K562 (cell line): ENCODE results near the gene DMAC2. TPM values are rescaled to one million over a fixed set of nuclear protein-coding genes. Genes with fewer than 3 reads are reported as not detected.

ENCODE experiments used
- ATAC-seq: fragments of 200-7000 bp; cut with Tn5 transposase; 3 replicates; pipeline ENCODE4 v1.9.1; 2020; ENCODE audit warnings: moderate library complexity
- BruUV-seq: library from RNA; stranded (reverse); fragments of 400-500 nt; replicated peaks from 2 replicates; lab custom pipeline; 2021; lab: Mats Ljungman, UMichigan
- CTCF ChIA-PET: fragments of 300-600 bp; formaldehyde crosslinking; extraction: SDS; loops from one replicate; lab custom pipeline; 2021; ENCODE audit warnings: low intra/inter-chr PET ratio; lab: Yijun Ruan, JAX
- POLR2A ChIA-PET: fragments of 300-600, 350-650 bp; sonication (Branson Sonifier 250); formaldehyde crosslinking; extraction: SDS; loops from one replicate; lab custom pipeline; 2021; ENCODE audit warnings: antibody characterized with exemption, inconsistent platforms; lab: Yijun Ruan, JAX
- DNase-seq, 4 experiments: peaks; one replicate each; pipeline versions ENCODE4 v3.0.0 to v3.0.0-alpha.2; 2011 to 2018; ENCODE audit warnings: low spot score in 3 of 4, mixed read lengths in 3 of 4; ENCODE audit errors: extremely low read depth in 1 of 4
- FAIRE-seq: peaks from 2 replicates; lab custom pipeline; 2011; peaks lifted over from hg19 to GRCh38; lab: Jason Lieb, UNC
- H2AFZ ChIP-seq: 2 replicates; pipeline ENCODE4 v1.6.0; 2011; ENCODE audit warnings: low read depth, low read length, control low read depth, inconsistent platforms
- H3K27ac ChIP-seq: fragments of 200-600 bp; 3 replicates; pipeline ENCODE4 v1.8.0; 2011; ENCODE audit warnings: low read depth, mild to moderate bottlenecking, control low read depth, inconsistent platforms, low read length, moderate library complexity, mixed read lengths; ENCODE audit errors: extremely low read depth
- H3K27me3 ChIP-seq, 2 experiments: fragments of 300-600 bp in 1 of 2; 2 replicates in 1 of 2; 3 replicates in 1 of 2; pipeline versions ENCODE4 v1.6.0 to v1.8.0; 2011; ENCODE audit warnings: inconsistent platforms in 2 of 2, low read length in 2 of 2, mild to moderate bottlenecking in 1 of 2, mixed read lengths in 1 of 2, moderate library complexity in 1 of 2; ENCODE audit not compliant: control insufficient read depth in 2 of 2, insufficient read depth in 2 of 2
- H3K36me3 ChIP-seq: fragments of 300-600 bp; 3 replicates; pipeline ENCODE4 v1.8.0; 2011; ENCODE audit warnings: mild to moderate bottlenecking, low read length, inconsistent platforms; ENCODE audit not compliant: control insufficient read depth, insufficient read depth
- H3K4me1 ChIP-seq, 2 experiments: fragments of 200-600 bp in 1 of 2; replicated peaks in 1 of 2; 2 replicates in 1 of 2; 3 replicates in 1 of 2; pipeline versions ENCODE4 v1.5.1 to v1.8.0; 2011; ENCODE audit warnings: inconsistent platforms in 2 of 2, low read length in 2 of 2, mild to moderate bottlenecking in 1 of 2, mixed read lengths in 1 of 2, moderate library complexity in 1 of 2; ENCODE audit not compliant: control insufficient read depth in 2 of 2, insufficient read depth in 2 of 2
- H3K4me2 ChIP-seq: 2 replicates; pipeline ENCODE4 v1.6.1; 2011; ENCODE audit warnings: low read length, control low read depth, inconsistent platforms, mixed read lengths; ENCODE audit not compliant: insufficient read depth
- H3K4me3 ChIP-seq: fragments of 200-600 bp; sonication (generic), shearing (Covaris generic); 2 replicates; pipeline ENCODE4 v1.5.1; 2016; ENCODE audit warnings: control low read depth, inconsistent platforms
- H3K79me2 ChIP-seq: fragments of 200-600 bp; 3 replicates; pipeline ENCODE4 v1.8.0; 2011; ENCODE audit warnings: low read length, inconsistent platforms; ENCODE audit not compliant: control insufficient read depth, insufficient read depth
- H3K9ac ChIP-seq, 2 experiments: 2 replicates each; pipeline versions ENCODE4 v1.6.0 to v1.6.1; 2011; ENCODE audit warnings: low read depth in 2 of 2, low read length in 2 of 2, control low read depth in 1 of 2, inconsistent platforms in 1 of 2, mild to moderate bottlenecking in 1 of 2, mixed read lengths in 1 of 2; ENCODE audit not compliant: insufficient read depth in 1 of 2
- H3K9me1 ChIP-seq: one replicate; pipeline ENCODE4 v1.6.0; 2011; ENCODE audit warnings: inconsistent platforms, mild to moderate bottlenecking, low read length, moderate library complexity; ENCODE audit not compliant: control insufficient read depth, insufficient read depth
- H3K9me3 ChIP-seq: replicated peaks from 2 replicates; pipeline ENCODE4 v1.5.1; 2011; ENCODE audit warnings: low read depth, low read length, inconsistent platforms; ENCODE audit not compliant: control insufficient read depth, insufficient read depth
- H4K20me1 ChIP-seq: replicated peaks from 2 replicates; pipeline ENCODE4 v1.6.1; 2011; ENCODE audit warnings: low read length, inconsistent platforms, mixed read lengths; ENCODE audit not compliant: control insufficient read depth, insufficient read depth
- GTF3C2 ChIP-seq: IDR thresholded peaks from 3 replicates; pipeline ENCODE4 v1.6.1; 2011; ENCODE audit warnings: borderline replicate concordance, mild to moderate bottlenecking, moderate library complexity; ENCODE audit not compliant: insufficient read length; ENCODE audit errors: extremely low read depth
- ID3 ChIP-seq, 2 experiments: fragments of 250-450 bp in 1 of 2; fragments of 450-650 bp in 1 of 2; sonication (Bioruptor Pico) in 1 of 2; IDR thresholded peaks; 2 replicates each; pipeline versions ENCODE4 v1.6.1 to v1.8.0; 2016 to 2021; ENCODE audit warnings: mild to moderate bottlenecking in 2 of 2, moderate library complexity in 2 of 2, missing compliant biosample characterization in 1 of 2, missing genetic modification characterization in 1 of 2
- KAT7 ChIP-seq: sonication (generic); formaldehyde crosslinking; IDR thresholded peaks from 2 replicates; pipeline ENCODE4 v1.8.0; 2022; ENCODE audit warnings: missing genetic modification reagents, mild to moderate bottlenecking, borderline replicate concordance
- MAZ ChIP-seq, 2 experiments: fragments of 450-650 bp in 1 of 2; sonication (generic) in 1 of 2; formaldehyde crosslinking; IDR thresholded peaks in 1 of 2; conservative IDR thresholded peaks in 1 of 2; 2 replicates each; pipeline versions ENCODE4 v1.4.0 to v1.5.0; 2020; ENCODE audit warnings: mild to moderate bottlenecking in 1 of 2, missing genetic modification reagents in 1 of 2
- NR3C1 ChIP-seq: sonication (generic); formaldehyde crosslinking; IDR thresholded peaks from 2 replicates; pipeline ENCODE4 v1.8.1; 2022; ENCODE audit warnings: missing genetic modification reagents
- RFX1 ChIP-seq: fragments of 450-650 bp; IDR thresholded peaks from 2 replicates; pipeline ENCODE4 v1.6.1; 2016; ENCODE audit warnings: mild to moderate bottlenecking, moderate library complexity
- SUPT5H ChIP-seq: fragments of 450-650 bp; IDR thresholded peaks from 2 replicates; pipeline ENCODE4 v1.6.1; 2016
- ZBTB11 ChIP-seq, 3 experiments: fragments of 200-800 bp in 1 of 3; fragments of 250-450 bp in 1 of 3; fragments of 450-650 bp in 1 of 3; sonication (Bioruptor Pico) in 1 of 3; sonication (Bioruptor generic) in 1 of 3; formaldehyde crosslinking in 1 of 3; IDR thresholded peaks; 2 replicates each; pipeline versions ENCODE4 v1.6.1 to v1.8.0; 2016 to 2022; ENCODE audit warnings: mild to moderate bottlenecking in 2 of 3, missing genetic modification characterization in 2 of 3, missing compliant biosample characterization in 1 of 3, moderate library complexity in 1 of 3
- WGBS: fragments of 100-300 bp; shearing (Covaris generic); methylation state at CpG from one replicate; pipeline ENCODE4 v1.1.6; 2016; ENCODE audit warnings: low coverage, mixed read lengths; ENCODE audit not compliant: insufficient coverage; ENCODE audit errors: missing lambda C conversion rate; 5-methylcytosine and 5-hydroxymethylcytosine counted together
- in situ Hi-C: fragments of 300-500 bp; cut with MboI; formaldehyde crosslinking; loops from 4 replicates; pipeline ENCODE4 v1.15.0; 2018; ENCODE audit warnings: inconsistent platforms, mixed read lengths
- intact Hi-C: fragments of 100-400 bp; cut with micrococcal nuclease; formaldehyde crosslinking; loops from 2 replicates; pipeline ENCODE4 v1.14.2; 2022
- polyA plus RNA-seq, 8 experiments: library from polyadenylated mRNA; depleted of rRNA in 4 of 8; stranded (reverse) in 5 of 8; unstranded in 3 of 8; fragments of >200 nt; fragmentation: Nextera tagmentation in 2 of 8; fragmentation: Illumina TruSeq in 1 of 8; extraction: Ambion mirVana in 2 of 8; extraction: Trizol in 1 of 8; gene quantifications; 2 replicates each; pipeline versions ENCODE4 v1.2.1 to v1.2.3, GENCODE V29; 2011 to 2014; ENCODE audit warnings: inconsistent platforms in 1 of 8, missing spikeins in 1 of 8
- total RNA-seq, 7 experiments: library from RNA; depleted of rRNA in 6 of 7; stranded (reverse); fragments of >200 nt in 6 of 7; fragmentation: Illumina TruSeq in 2 of 7; extraction: Trizol in 2 of 7; gene quantifications; 2 replicates each; pipeline versions ENCODE4 v1.2.1 to v1.2.3, GENCODE V29; 2011 to 2021; ENCODE audit warnings: low replicate concordance in 1 of 7
- TF ChIP-seq, protein P1 (sequence below): sonication (generic); formaldehyde crosslinking; IDR thresholded peaks from 2 replicates; pipeline ENCODE4 v1.8.0; 2023; ENCODE audit warnings: mild to moderate bottlenecking, missing genetic modification reagents

Gene DMAC2
- total and polyA plus RNA-seq, 9 of the 15 experiments (the other 6 are each of a cell fraction or from before 2014, with no cell fraction given) = 12.9 to 61.2 (median 43.1) TPM

DNA sequence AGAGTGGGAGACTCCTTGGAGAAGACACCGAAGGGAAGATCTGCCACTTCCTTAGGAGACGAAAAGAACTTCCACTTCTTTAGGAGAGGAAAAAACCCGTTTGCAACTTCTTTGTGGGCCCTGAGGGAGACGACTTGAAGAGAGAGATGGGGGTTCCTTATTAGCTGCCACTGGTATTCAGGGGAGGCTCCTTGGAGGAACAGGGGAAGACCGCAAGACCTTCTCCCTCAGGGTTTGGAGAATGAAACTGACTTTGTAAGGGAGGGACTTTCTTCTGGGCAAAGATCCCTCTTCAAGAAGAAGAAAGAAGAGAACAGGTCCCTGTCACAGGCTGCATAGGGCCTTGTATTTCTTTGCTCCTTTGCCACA, 41.7 kb downstream of the DMAC2 start:
- peak overlapping the region; percentile 82 for H2AFZ ChIP-seq
- FAIRE-seq (no peak), ATAC-seq (peak; percentile 2; the same call in 1 of the 3 replicates), DNase-seq (no peak)
- peak overlapping the region; percentile 92 to 97 for H3K9ac ChIP-seq
- H3K9me1 ChIP-seq = no peaks in the 10 kb centered on the region
- no peaks in the 10 kb centered on the region for H4K20me1 ChIP-seq
- in situ Hi-C loops (no loop called here), intact Hi-C loops (loop anchor here (5.0 kb wide), 1 partner anchor 34 kb away; no protein-coding TSS in a partner anchor)
- H3K9me3 ChIP-seq = no peaks in the 10 kb centered on the region
- H3K27me3 ChIP-seq = no peaks in the 10 kb centered on the region
- H3K4me2 ChIP-seq = peak overlapping the region; percentile 90
- BruUV-seq = no TSS peak
- POLR2A ChIA-PET = interaction anchor here (0.7 to 1.6 kb wide), 5 partner anchors 9 to 42 kb away, joined by 3 to 12 read pairs (median 5); partner anchors contain the start of genes B9D2 and DMAC2
- WGBS = 0% methylated on average over 5 of the region's 5 CpGs
- peak overlapping the region; percentile 95 for H3K27ac ChIP-seq
- H3K79me2 ChIP-seq = peaks cover 48% of the 10 kb centered on the region
- H3K4me1 ChIP-seq = peaks cover 15 to 18% of the 10 kb centered on the region in 2 experiments; a peak in 4 of 5 replicates
- TF ChIP-seq SUPT5H = 0 out of 2 replicates have a peak, but pooled peaks have one; percentile 2
- TF ChIP-seq RFX1 = no peak
- TF ChIP-seq ZBTB11 (CRISPR knock-in tag; IDR thresholded peaks at IDR 0.05) = 0 out of 6 replicates have a peak, but pooled peaks of 1 of the 3 experiments have one; percentile 39
- TF ChIP-seq, protein P1, sequence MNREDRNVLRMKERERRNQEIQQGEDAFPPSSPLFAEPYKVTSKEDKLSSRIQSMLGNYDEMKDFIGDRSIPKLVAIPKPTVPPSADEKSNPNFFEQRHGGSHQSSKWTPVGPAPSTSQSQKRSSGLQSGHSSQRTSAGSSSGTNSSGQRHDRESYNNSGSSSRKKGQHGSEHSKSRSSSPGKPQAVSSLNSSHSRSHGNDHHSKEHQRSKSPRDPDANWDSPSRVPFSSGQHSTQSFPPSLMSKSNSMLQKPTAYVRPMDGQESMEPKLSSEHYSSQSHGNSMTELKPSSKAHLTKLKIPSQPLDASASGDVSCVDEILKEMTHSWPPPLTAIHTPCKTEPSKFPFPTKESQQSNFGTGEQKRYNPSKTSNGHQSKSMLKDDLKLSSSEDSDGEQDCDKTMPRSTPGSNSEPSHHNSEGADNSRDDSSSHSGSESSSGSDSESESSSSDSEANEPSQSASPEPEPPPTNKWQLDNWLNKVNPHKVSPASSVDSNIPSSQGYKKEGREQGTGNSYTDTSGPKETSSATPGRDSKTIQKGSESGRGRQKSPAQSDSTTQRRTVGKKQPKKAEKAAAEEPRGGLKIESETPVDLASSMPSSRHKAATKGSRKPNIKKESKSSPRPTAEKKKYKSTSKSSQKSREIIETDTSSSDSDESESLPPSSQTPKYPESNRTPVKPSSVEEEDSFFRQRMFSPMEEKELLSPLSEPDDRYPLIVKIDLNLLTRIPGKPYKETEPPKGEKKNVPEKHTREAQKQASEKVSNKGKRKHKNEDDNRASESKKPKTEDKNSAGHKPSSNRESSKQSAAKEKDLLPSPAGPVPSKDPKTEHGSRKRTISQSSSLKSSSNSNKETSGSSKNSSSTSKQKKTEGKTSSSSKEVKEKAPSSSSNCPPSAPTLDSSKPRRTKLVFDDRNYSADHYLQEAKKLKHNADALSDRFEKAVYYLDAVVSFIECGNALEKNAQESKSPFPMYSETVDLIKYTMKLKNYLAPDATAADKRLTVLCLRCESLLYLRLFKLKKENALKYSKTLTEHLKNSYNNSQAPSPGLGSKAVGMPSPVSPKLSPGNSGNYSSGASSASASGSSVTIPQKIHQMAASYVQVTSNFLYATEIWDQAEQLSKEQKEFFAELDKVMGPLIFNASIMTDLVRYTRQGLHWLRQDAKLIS (CRISPR knock-in tag) = peak; percentile 32; the same call in 1 of the 2 replicates
- peak; percentile 84; the same call in 1 of the 2 replicates for TF ChIP-seq KAT7 (CRISPR knock-in tag)
- TF ChIP-seq MAZ (CRISPR knock-in tag; conservative IDR thresholded peaks at IDR 0.05 in 1 of 2, IDR thresholded peaks at IDR 0.05 in 1 of 2) = no peak
- no peak for TF ChIP-seq NR3C1 (CRISPR knock-in tag)
- TF ChIP-seq GTF3C2 = no peak
- no peak for TF ChIP-seq ID3 (CRISPR knock-in tag; IDR thresholded peaks at IDR 0.05)
- 0 out of 2 replicates have a peak, but pooled peaks have one; percentile 13 for TF ChIP-seq ID3 (tag; IDR thresholded peaks at IDR 0.05)
- H3K36me3 ChIP-seq = peaks cover 10% of the 10 kb centered on the region; the same call in 1 of the 3 replicates
- peak overlapping the region; percentile 73 for H3K4me3 ChIP-seq
- CTCF ChIA-PET = no interaction called here
